Neural progenitor cell (in vitro differentiated cells): ENCODE measurements around the gene RNF213. TPM values are rescaled to one million over a fixed set of nuclear protein-coding genes. Genes with fewer than 3 reads are reported as not detected.
A peak's percentile ranks its signal among the peaks of the same experiment; 100 is the strongest.

Experiments used
- DNase-seq: peaks from one replicate; pipeline ENCODE4 v3.0.0-alpha.2; 2016; ENCODE audit warnings: low spot score
- H2AFZ ChIP-seq: fragments of 200-600 bp; sonication (generic); replicated peaks from 2 replicates; pipeline ENCODE4 v1.6.1; 2016; ENCODE audit warnings: antibody characterized with exemption
- H3F3A ChIP-seq: fragments of 200-600 bp; sonication (generic); 2 replicates; pipeline ENCODE4 v1.6.1; 2016; ENCODE audit warnings: antibody characterized with exemption, low read depth
- H3K27ac ChIP-seq: fragments of 200-600 bp; sonication (generic); 2 replicates; pipeline ENCODE4 v1.5.1; 2016; ENCODE audit warnings: mild to moderate bottlenecking
- H3K27me3 ChIP-seq: fragments of 200-600 bp; sonication (generic); 2 replicates; pipeline ENCODE4 v1.6.1; 2016; ENCODE audit warnings: mild to moderate bottlenecking, moderate library complexity
- H3K36me3 ChIP-seq: fragments of 200-600 bp; sonication (generic); 2 replicates; pipeline ENCODE4 v1.5.1; 2016
- H3K4me1 ChIP-seq: fragments of 200-600 bp; sonication (generic); 2 replicates; pipeline ENCODE4 v1.6.1; 2016; ENCODE audit warnings: mixed run types
- H3K4me2 ChIP-seq: fragments of 200-600 bp; sonication (generic); 2 replicates; pipeline ENCODE4 v1.6.1; 2016
- H3K4me3 ChIP-seq: fragments of 200-600 bp; sonication (generic); 2 replicates; pipeline ENCODE4 v1.5.1; 2016
- H3K79me2 ChIP-seq: fragments of 200-600 bp; sonication (generic); 2 replicates; pipeline ENCODE4 v1.6.1; 2016; ENCODE audit warnings: low read depth
- H3K9ac ChIP-seq: fragments of 200-600 bp; sonication (generic); 2 replicates; pipeline ENCODE4 v1.6.1; 2016
- H3K9me3 ChIP-seq: fragments of 200-600 bp; sonication (generic); 2 replicates; pipeline ENCODE4 v1.5.1; 2016; ENCODE audit warnings: low read depth
- H4K20me1 ChIP-seq: fragments of 200-600 bp; sonication (generic); 2 replicates; pipeline ENCODE4 v1.6.1; 2016; ENCODE audit warnings: low read depth
- H3K27ac Mint-ChIP-seq: 3 replicates; pipeline ENCODE4 v1.8.0; 2021; ENCODE audit warnings: mixed read lengths
- H3K27me3 Mint-ChIP-seq: 2 replicates; pipeline ENCODE4 v1.8.0; 2022; ENCODE audit warnings: low read depth, mild to moderate bottlenecking, inconsistent platforms, moderate library complexity, mixed read lengths; ENCODE audit not compliant: insufficient read depth
- H3K36me3 Mint-ChIP-seq: 3 replicates; pipeline ENCODE4 v1.8.0; 2021; ENCODE audit warnings: mixed read lengths
- H3K4me1 Mint-ChIP-seq: 3 replicates; pipeline ENCODE4 v1.8.0; 2021; ENCODE audit warnings: mixed read lengths
- H3K4me3 Mint-ChIP-seq: 3 replicates; pipeline ENCODE4 v1.8.0; 2021; ENCODE audit warnings: mild to moderate bottlenecking, moderate library complexity, mixed read lengths
- H3K9me3 Mint-ChIP-seq: 3 replicates; pipeline ENCODE4 v1.8.0; 2020; ENCODE audit warnings: mixed read lengths
- EZH2 ChIP-seq: fragments of 200-600 bp; sonication (generic); IDR thresholded peaks from 2 replicates; pipeline ENCODE4 v1.6.1; 2017; ENCODE audit warnings: antibody characterized with exemption, mild to moderate bottlenecking, moderate library complexity
- EZH2phosphoT487 ChIP-seq: fragments of 200-600 bp; sonication (generic); IDR thresholded peaks from 2 replicates; pipeline ENCODE4 v1.6.1; 2017; ENCODE audit warnings: antibody characterized with exemption
- total RNA-seq: library from RNA; depleted of rRNA; stranded (reverse); fragments of >200 nt; gene quantifications from 2 replicates; pipeline ENCODE4 v1.2.3, GENCODE V29; 2015; ENCODE audit warnings: low replicate concordance
- TF ChIP-seq, protein P1 (sequence below): fragments of 200-600 bp; sonication (generic); IDR thresholded peaks from 2 replicates; pipeline ENCODE4 v1.5.1; 2017; ENCODE audit warnings: antibody characterized with exemption, mild to moderate bottlenecking

RNF213 gene
- total RNA-seq, 1 donor from 2014 or later, result 19.8 TPM

DNA sequence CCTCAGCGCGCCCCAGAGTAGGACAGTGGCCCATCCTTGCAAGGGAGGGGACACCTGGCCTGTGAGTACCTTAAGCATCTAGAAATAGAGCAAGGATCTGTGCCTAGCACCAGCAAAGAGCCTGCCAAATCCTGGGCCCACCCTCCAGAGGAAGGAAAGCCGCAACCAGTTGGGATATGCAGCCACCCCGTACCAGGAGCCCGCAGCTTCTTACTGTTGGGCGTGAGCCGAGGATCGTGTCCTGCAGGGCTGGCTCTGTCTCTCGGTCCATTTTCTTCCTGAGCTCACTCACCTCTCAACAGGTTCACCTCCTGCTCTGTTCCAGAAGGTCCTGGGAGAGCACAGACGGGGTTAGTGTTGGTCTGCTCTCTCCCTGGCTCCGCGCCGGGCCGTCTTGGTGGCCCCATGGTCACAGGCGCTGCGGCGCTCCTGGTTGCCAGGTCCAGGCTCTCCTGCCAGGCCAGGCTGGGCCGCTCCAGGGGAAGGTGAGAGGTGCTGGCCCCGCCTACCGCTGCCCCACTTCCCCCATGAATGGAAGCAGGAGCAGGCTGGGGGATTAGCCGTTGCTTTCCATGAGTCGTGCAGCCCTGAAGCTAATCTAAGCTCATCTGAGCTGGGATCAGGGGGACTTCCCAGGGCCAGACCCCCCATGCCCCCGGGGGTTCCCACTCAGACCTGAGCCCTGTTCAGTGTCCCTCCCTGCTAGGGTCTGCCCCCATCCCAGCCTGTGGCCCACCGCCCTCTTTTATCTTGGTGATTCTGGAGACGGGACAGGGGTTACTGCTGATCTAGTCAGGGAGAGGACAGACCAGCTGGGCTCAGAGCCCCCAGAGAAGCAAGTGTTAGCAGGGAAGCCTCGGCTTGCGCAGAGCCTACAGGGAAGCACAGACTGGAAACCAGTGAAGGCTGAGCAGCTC is 167.0 kb downstream of the RNF213 start:
- DNase-seq, result peak; percentile 69
- no peaks in the 10 kb centered on the region for H3K9me3 ChIP-seq

DNA sequence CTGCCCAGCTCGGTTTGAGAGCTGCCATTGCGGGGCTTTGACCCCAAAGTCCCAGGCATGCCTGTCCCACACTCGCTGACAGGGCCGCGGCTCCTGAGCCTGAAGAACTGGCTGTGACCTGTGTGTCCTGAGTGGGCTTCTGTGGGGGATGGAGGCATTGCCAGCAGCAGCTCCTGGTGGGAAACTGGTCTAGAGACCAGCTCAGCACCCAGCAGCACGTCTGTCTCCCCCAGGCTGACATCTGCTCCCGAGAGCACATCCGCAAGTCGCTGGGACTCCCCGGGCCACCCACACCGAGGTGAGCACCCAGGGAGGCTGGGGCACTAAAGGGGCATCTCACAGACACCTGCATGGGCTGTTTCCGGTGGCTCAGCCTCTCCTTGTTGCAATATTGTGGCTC is 167.7 kb downstream of the RNF213 start:
- Histone ChIP-seq H3K27ac (no peak overlapping the region), H3K36me3 (no peaks in the 10 kb centered on the region), H3K4me2 (no peak overlapping the region)

More for the DNA sequence above, 167.0 kb downstream of the RNF213 start:
- Histone ChIP-seq H3F3A (no peaks in the 10 kb centered on the region), H3K36me3 (no peaks in the 10 kb centered on the region), H4K20me1 (peaks cover 4% of the 10 kb centered on the region), H3K79me2 (no peaks in the 10 kb centered on the region), H3K27me3 (no peaks in the 10 kb centered on the region), H3K4me3 (no peak overlapping the region), H3K27ac (no peak overlapping the region), H2AFZ (no peak overlapping the region), H3K4me1 (peaks cover 13% of the 10 kb centered on the region), H3K4me2 (peak overlapping the region; percentile 45), H3K9ac (peak overlapping the region; percentile 8)
- H3K4me3 Mint-ChIP-seq, result no peak overlapping the region
- no peaks in the 10 kb centered on the region for H3K36me3 Mint-ChIP-seq
- peaks cover 4% of the 10 kb centered on the region for H3K4me1 Mint-ChIP-seq
- no peaks in the 10 kb centered on the region for H3K9me3 Mint-ChIP-seq
- H3K27ac Mint-ChIP-seq, result no peak overlapping the region
- peaks cover 2% of the 10 kb centered on the region for H3K27me3 Mint-ChIP-seq
- TF ChIP-seq EZH2phosphoT487 (no peak), EZH2 (peak; percentile 43)

DNA sequence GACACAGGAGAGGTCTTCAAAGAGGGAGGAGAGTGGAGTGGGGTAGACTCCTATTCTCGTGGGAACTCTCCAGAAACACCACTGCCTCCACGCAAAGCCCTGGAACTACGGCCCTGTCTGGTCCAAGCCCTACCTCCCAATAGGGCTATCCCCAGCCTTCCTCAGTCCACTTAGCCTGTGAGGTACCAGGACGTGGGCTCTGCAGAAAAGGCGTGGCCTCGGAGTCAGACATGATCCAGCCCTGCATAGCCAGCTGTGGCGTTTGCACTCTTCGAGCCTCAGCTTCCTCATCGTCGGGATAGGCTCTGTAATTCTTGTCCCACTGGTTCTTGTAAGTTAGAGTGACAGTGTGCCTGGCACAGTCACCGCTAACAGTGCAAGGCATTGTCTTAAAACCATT is 168.1 kb downstream of the RNF213 start:
- TF ChIP-seq, protein P1, sequence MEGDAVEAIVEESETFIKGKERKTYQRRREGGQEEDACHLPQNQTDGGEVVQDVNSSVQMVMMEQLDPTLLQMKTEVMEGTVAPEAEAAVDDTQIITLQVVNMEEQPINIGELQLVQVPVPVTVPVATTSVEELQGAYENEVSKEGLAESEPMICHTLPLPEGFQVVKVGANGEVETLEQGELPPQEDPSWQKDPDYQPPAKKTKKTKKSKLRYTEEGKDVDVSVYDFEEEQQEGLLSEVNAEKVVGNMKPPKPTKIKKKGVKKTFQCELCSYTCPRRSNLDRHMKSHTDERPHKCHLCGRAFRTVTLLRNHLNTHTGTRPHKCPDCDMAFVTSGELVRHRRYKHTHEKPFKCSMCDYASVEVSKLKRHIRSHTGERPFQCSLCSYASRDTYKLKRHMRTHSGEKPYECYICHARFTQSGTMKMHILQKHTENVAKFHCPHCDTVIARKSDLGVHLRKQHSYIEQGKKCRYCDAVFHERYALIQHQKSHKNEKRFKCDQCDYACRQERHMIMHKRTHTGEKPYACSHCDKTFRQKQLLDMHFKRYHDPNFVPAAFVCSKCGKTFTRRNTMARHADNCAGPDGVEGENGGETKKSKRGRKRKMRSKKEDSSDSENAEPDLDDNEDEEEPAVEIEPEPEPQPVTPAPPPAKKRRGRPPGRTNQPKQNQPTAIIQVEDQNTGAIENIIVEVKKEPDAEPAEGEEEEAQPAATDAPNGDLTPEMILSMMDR, result no peak
- no peak for TF ChIP-seq EZH2
- TF ChIP-seq EZH2phosphoT487, result no peak
- Histone ChIP-seq H3K36me3 (no peaks in the 10 kb centered on the region), H3K27ac (no peak overlapping the region), H4K20me1 (peaks cover 4% of the 10 kb centered on the region), H3K4me3 (no peak overlapping the region), H2AFZ (no peak overlapping the region), H3K9me3 (no peaks in the 10 kb centered on the region), H3K79me2 (no peaks in the 10 kb centered on the region), H3K4me1 (peaks cover 13% of the 10 kb centered on the region), H3F3A (no peaks in the 10 kb centered on the region), H3K27me3 (no peaks in the 10 kb centered on the region), H3K4me2 (no peak overlapping the region), H3K9ac (no peak overlapping the region)
- no peak for DNase-seq
- H3K27ac Mint-ChIP-seq, result no peak overlapping the region
- H3K9me3 Mint-ChIP-seq, result no peaks in the 10 kb centered on the region
- H3K27me3 Mint-ChIP-seq, result no peaks in the 10 kb centered on the region
- no peak overlapping the region for H3K4me3 Mint-ChIP-seq
- H3K4me1 Mint-ChIP-seq, result peaks cover 4% of the 10 kb centered on the region
- no peaks in the 10 kb centered on the region for H3K36me3 Mint-ChIP-seq

More for the DNA sequence above, 167.7 kb downstream of the RNF213 start:
- Mint-ChIP-seq H3K4me3 (no peak overlapping the region), H3K27ac (no peak overlapping the region), H3K36me3 (no peaks in the 10 kb centered on the region), H3K4me1 (peaks cover 4% of the 10 kb centered on the region), H3K27me3 (peaks cover 2% of the 10 kb centered on the region), H3K9me3 (no peaks in the 10 kb centered on the region)
- no peak for DNase-seq
- no peak for TF ChIP-seq EZH2phosphoT487
- TF ChIP-seq EZH2, result no peak
- TF ChIP-seq, protein P1, result no peak
- no peaks in the 10 kb centered on the region for H3K79me2 ChIP-seq
- no peaks in the 10 kb centered on the region for H3K9me3 ChIP-seq
- H3F3A ChIP-seq, result no peaks in the 10 kb centered on the region
- H4K20me1 ChIP-seq, result peaks cover 4% of the 10 kb centered on the region
- peaks cover 13% of the 10 kb centered on the region for H3K4me1 ChIP-seq
- H3K9ac ChIP-seq, result no peak overlapping the region
- H2AFZ ChIP-seq, result no peak overlapping the region
- H3K27me3 ChIP-seq, result no peaks in the 10 kb centered on the region
- no peak overlapping the region for H3K4me3 ChIP-seq
